ENCODE results near the gene LRPAP1.

LRPAP1 gene

GRCh38 chr4:3522651-3523050 lies 9.6 kb downstream of the LRPAP1 start (continued):
- TF ChIP-seq CSRNP3 (CRISPR knock-in tag; IDR thresholded peaks at IDR 0.05) (no peak), RARB (CRISPR knock-in tag; IDR thresholded peaks at IDR 0.05) (no peak), PATZ1 (CRISPR knock-in tag; IDR thresholded peaks at IDR 0.05; ENCODE audit: borderline replicate concordance) (no peak), OSR1 (CRISPR knock-in tag; IDR thresholded peaks at IDR 0.05) (no peak), ARNTL (CRISPR knock-in tag; IDR thresholded peaks at IDR 0.05; ENCODE audit: borderline replicate concordance, low read depth) (no peak)

GRCh38 chr4:3522326-3522640 lies 9.9 kb downstream of the LRPAP1 start:
- TF ChIP-seq PPARA (CRISPR knock-in tag; IDR thresholded peaks at IDR 0.05; ENCODE audit: borderline replicate concordance) (no peak), ESRRG (CRISPR knock-in tag; IDR thresholded peaks at IDR 0.05) (no peak), GLIS3 (CRISPR knock-in tag; IDR thresholded peaks at IDR 0.05) (no peak), ZNF565 (CRISPR knock-in tag; conservative IDR thresholded peaks at IDR 0.05; ENCODE audit: low read depth) (no peak), BACH2 (CRISPR knock-in tag; IDR thresholded peaks at IDR 0.05; ENCODE audit: borderline replicate concordance) (no peak), ZNF70 (CRISPR knock-in tag; IDR thresholded peaks at IDR 0.05) (no peak), POU6F1 (CRISPR knock-in tag; IDR thresholded peaks at IDR 0.05; ENCODE audit: borderline replicate concordance, low read depth) (no peak), ISL1 (CRISPR knock-in tag; IDR thresholded peaks at IDR 0.05) (no peak), CSRNP3 (CRISPR knock-in tag; IDR thresholded peaks at IDR 0.05) (no peak), CREB5 (CRISPR knock-in tag; IDR thresholded peaks at IDR 0.05; ENCODE audit: low read depth) (no peak), ZFP30 (CRISPR knock-in tag; IDR thresholded peaks at IDR 0.05) (no peak), SNAI2 (CRISPR knock-in tag; IDR thresholded peaks at IDR 0.05) (no peak), OSR1 (CRISPR knock-in tag; IDR thresholded peaks at IDR 0.05) (no peak)
- ATAC-seq = no peak

GRCh38 chr4:3521621-3522325 lies 10.4 kb downstream of the LRPAP1 start:
- ATAC-seq = no peak
- no peak for TF ChIP-seq TSHZ2 (CRISPR knock-in tag; IDR thresholded peaks at IDR 0.05)
- TF ChIP-seq ZNF8 (CRISPR knock-in tag; IDR thresholded peaks at IDR 0.05) = no peak
- no peak for TF ChIP-seq ZC3H10 (CRISPR knock-in tag; IDR thresholded peaks at IDR 0.05)
- TF ChIP-seq ZFP30 (CRISPR knock-in tag; IDR thresholded peaks at IDR 0.05) = no peak
- no peak for TF ChIP-seq SNAI2 (CRISPR knock-in tag; IDR thresholded peaks at IDR 0.05)
- no peak for TF ChIP-seq POU6F1 (CRISPR knock-in tag; IDR thresholded peaks at IDR 0.05; ENCODE audit: borderline replicate concordance, low read depth)
- no peak for TF ChIP-seq PPARA (CRISPR knock-in tag; IDR thresholded peaks at IDR 0.05; ENCODE audit: borderline replicate concordance)
- TF ChIP-seq GLIS3 (CRISPR knock-in tag; IDR thresholded peaks at IDR 0.05) = no peak
- TF ChIP-seq ISL1 (CRISPR knock-in tag; IDR thresholded peaks at IDR 0.05) = no peak
